Endothelial cell of hepatic sinusoid (primary cell): Measurements from ENCODE around the gene LHPP.

ENCODE experiments used
- in situ Hi-C: cut with HindIII; loops from 2 replicates; pipeline ENCODE4 v1.10.0; 2017; ENCODE audit warnings: low sequenced_read_pairs

LHPP gene

DNA sequence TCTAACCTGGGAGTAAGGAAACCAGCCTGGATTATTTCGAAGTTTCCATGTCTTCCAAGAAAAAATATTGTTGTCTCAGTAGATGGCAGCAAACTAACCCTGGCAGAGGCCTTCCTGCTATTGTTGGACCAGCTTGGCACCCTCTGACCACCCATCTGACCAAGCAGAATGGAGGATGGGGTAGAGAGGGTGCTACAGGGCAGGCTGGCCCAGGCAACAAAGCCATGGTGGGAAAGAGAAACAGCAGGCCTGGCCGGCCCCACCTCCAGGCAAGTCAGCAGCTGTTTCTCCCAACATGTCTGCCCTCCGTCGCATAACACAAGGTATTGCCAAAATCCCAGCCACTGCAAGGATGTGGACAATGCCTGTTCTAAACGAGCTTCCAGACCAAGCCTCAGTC lies 187.6 kb downstream of the LHPP start:
- in situ Hi-C loops: no loop called here

DNA sequence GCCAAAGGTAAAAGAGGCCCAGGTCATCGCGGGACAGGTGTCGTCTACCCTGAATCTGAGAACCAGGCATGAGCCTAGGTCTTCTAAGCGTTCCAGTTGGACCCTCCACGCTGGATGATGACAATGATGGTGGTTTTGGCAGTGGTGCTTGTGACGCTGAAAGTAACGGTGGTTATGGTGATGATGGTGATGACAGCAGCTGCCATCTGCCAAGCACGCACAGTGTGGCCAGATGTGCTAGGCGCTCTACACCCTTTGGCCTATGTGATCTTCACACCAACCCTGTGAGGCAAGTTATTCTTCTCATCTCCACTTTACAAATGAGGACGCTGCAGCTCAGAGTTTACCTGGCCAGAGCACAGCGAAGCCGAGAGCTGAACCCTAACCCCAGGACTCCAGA lies 188.6 kb downstream of the LHPP start:
- in situ Hi-C loops: no loop called here

DNA sequence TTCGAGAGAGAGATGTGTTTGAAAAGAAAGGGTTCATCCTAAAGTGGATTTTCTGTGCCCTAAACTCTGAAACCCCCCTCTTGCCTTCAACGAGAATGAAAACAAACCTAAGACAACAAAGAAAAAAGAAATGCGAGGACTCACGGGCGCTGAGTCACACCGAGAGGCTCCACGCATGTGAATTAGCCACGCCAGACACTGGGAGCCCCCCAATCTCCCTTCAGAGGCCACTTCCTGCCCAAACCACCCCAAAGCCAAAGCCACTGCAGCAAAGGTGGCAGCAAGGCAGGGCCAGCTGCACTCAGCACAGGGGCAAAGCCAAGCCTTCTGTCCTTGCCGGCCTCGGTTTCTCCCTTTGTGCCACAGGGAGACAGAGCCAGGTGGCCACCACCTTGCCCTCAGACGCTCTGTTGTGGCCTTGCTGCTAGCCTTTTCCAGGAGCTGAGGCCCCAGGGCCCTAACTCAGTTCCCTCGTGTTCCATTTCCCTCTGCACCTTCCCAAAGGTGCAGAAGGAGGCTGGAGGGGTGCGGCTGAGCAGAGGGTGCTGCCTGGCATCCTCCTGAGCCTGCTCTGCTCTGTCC lies 189.3 kb downstream of the LHPP start:
- in situ Hi-C loops: no loop called here

DNA sequence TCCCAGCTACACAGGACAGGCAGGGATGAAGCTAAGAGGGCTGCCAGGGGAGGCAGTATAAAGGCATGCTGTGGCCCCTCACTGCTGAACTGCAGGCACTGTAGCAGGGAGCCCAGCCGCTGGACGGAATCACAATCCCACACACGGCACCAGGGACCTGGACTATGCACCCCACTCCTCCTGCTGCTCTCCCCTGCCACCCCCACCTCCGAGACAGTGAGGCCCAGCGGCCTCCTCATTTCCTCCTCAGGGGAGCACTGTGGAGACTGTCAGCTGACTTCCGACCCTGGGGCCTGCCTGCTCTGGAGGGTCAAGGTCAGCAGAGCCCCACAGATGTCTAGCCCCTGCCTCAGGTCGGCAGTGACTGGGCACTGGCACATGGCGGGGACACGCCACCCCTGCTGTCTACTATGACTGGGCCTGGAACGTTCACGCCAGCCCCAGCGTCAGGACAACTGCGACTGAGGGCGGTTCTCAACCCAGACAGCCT lies 189.8 kb downstream of the LHPP start:
- in situ Hi-C loops: no loop called here

DNA sequence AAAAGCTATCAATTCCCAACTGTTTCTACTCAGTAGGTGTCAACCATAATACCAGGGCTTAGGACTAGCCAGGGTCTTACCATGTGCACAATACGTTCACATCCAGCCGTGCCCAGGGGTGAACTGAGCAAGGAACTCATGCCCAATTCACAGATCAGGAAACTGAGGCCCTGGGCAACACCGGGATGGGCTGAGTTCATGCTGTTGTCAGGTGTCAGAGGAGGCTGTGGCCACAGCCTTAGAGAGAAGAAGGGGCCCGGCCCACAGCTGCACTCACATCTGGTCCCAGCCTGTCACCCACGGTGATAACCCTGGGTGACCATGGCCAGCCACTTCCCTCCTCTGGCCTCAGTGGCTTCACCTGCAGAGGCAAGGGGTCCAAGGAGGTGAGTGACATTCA lies 190.6 kb downstream of the LHPP start:
- in situ Hi-C loops: no loop called here

DNA sequence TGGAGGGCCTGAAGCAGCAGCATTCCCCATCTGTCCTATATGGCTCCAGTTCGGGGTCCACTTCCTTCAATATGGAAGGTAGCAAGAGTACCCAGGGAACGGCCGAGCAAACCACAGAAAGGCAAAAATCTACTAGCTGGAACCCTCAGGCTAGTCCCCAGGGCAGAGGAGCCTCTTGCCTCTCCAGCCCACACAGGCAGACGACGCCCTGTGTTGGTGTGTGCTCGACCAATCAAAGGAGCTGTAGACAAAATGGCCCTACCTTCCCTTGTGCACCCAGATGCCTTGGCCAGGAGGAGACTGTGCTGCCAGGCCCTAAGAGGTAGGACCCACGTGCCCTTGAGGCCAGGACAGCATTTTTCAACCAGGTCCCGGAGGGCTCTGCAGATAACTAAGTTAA lies 191.1 kb downstream of the LHPP start:
- in situ Hi-C loops: no loop called here

DNA sequence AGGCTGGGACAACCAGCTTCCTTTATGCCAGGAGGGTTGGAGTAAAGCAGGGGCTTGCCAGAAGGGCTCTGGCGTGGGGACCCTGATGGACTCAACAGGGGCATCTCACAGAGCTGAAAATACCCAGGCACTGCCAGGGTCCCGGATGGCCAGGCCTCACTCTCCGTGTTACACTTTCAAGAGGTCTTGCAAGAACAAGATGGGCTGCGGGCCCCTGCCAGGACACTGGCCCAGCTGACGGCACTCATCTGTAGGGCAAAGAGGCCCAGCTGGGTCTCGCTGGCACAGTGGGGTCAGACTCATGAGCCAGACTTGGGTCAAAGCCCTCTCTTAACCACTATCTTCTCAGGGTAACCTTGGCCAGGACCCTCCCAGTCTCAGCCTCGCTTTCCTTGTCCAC lies 191.7 kb downstream of the LHPP start:
- in situ Hi-C loops: no loop called here

DNA sequence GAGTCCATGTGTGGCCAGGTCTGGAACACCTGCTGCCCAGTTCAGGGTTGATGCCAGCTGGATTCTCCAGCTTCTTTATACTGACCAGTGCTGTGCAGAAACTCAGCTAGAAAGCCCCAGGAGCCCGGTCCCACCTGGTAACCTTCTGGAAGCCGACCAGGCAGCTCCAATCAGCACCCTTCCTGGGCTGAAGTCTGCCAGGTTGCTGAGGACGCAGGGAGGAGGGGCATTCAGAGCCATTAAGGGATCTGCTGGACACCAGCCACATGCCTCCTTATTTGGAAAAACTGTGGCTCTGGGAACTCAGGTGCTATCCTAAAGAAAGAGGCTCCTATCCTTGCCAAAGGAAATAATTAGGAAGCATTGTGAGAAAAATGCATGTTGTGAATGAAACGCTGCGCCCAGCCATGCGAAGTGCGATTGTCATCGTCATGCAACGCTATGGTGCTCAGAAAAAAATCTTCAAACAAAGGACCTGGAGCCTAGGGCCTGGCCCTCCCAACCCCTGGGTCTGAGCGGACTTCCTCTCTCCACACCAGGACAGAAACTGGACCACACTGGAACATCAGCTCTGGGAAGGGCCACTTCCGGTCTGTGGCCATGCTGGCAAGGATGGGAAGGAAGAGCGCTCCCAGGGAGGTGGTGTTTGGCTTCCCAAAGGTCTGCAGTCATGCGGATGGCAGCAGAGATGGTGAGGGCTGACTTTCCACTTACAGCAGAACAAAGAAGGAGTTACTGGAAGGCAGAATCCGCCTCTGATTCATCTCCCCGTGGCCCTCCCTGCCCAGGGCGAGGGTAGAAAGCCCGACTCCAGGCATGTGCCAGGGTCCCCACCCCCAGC lies 192.4 kb downstream of the LHPP start:
- in situ Hi-C loops: no loop called here

DNA sequence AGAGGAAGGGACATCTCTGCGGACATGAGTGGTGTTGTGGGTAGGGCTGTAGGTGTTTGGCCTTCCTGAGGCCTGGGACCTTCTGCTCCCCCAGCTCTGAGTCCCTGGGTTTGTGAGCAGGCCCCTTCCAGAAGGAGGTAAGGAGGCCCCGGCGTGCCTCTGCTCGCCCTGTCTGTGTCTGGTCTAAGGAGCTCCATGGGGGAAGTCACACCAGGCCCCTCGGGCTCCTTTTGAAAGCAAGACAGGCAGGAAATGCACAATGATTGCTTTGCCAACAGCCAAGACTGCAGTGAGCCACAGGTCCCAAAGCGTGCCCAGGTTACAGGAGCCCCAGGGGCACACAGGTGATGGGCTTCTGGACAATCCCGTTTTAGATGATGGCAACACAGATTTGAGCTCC lies 193.1 kb downstream of the LHPP start:
- in situ Hi-C loops: no loop called here

DNA sequence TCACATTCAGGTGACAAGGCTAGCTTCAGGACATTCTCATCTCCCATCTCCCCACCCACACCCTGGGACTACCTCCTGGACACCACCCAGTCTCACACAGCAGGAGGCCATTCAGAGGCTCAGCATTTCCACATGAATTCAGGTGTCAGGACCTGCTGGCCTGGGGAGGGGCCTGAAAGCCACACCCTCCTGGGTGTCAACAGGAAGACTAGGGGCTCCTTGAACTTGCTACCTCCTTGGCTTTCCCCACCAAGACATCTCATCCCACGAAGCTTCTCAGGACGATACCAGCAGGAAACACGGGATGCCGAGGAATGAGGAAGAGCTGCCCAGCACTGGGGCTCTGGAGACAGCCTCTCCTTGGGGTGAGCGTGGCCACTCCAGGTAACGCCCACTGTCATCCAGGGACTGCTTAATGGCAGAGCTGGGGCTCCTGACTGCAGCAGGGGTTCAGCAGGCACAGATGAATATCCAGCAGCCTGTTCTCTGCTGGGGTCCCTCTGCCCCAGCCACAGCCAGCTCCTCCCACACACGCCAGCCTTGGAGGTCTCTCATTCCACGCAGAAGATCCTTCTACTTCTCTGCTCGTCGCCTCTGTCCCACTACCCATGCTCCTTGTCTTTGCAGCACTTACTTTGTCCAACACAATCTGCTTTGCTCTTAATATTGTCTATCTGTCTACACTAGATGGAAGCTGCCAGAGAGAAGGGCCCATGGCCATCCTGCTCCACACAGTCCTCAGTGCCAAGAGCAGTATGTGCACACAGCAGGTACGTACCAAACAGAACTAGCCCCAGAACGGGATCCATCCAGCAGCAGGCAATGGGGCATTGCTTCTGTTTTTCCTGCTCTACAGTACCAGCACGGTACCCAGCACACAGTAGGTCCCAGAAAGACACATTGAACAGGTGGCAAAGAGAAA lies 193.8 kb downstream of the LHPP start:
- in situ Hi-C loops: no loop called here

DNA sequence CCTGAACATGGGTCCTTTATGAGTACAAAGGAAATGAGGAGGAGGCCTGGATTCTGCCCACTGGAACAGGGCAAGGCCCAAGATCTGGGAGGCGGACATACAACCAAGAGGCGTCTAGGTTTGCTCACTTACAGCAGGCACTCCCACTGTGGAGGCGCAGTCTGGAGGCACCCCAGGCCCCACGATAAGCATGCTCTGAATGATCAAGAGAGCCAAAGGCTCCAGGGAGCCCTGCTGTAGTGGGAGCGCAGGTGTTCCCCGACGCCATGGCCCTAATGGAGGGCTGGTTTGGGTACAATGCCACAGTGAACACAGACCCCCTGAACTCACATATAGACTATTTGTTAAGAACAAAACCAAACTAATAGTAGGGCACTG lies 194.5 kb downstream of the LHPP start:
- in situ Hi-C loops: no loop called here

DNA sequence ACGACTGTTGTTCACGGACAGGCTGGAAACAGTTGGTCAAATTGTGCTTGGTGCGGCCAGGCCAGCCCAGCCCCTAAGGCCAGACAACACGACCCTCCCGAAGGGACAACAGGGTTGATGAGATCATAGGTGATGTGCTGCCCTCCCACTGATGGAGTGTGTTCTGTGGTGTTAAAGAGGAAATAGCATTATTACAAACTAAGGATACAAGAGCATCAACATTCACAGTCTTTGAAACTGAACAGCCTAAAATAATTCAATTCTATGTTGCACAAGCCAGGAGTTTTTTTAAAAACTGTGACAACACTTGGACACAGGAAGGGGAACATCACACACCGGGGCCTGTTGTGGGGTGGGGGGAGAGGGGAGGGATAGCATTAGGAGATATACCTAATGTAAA lies 194.9 kb downstream of the LHPP start:
- in situ Hi-C loops: no loop called here

DNA sequence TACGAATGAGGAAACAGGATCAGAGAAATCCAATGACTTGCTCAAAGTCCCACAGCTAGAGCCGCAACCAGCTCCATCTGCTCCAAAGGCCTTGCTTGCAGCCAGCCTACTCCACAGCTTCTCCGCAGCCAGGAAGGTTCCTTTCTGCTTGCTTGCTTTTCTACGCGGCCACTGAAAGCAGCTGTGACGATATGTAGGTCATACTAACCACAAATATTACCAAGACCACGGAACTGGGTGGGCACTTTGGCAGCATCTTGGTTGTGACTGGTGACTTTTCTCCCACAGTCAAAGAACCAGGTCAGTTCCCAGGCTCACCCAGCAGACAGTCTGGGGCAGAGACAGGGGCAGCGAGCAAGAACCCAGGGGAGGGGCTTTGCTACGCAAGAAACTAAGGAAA lies 196.2 kb downstream of the LHPP start:
- in situ Hi-C loops: no loop called here

DNA sequence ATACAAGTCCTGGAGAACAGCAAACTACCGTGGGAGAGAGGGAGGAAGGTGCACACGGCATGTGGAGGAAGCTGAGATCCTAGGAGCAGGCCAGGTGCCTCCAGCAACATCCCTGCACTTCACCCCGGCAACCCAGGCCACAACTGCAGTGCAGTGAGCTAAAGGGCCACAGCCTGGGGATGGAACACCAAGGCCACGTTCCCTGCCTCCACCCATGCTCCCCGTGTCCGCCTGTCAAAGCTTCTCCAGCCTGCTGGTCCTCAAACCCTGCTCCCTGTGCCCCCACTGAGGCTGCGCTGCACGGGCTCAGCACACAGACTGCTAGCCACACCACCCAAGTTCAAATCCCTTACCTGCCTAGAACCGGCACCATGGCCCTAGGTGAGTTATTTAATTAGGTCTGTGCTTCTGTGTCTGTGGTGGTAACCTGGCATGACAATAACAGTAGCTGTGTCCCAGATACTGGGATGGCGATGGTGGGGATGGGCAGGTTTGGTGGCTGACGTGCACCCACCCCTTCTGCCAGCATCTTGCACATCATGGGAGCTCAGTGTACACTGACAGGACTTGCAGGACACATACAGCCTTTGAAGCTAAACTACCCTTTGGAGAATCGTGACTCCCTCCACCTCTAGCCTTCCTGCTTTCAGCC lies 197.1 kb downstream of the LHPP start:
- in situ Hi-C loops: no loop called here

DNA sequence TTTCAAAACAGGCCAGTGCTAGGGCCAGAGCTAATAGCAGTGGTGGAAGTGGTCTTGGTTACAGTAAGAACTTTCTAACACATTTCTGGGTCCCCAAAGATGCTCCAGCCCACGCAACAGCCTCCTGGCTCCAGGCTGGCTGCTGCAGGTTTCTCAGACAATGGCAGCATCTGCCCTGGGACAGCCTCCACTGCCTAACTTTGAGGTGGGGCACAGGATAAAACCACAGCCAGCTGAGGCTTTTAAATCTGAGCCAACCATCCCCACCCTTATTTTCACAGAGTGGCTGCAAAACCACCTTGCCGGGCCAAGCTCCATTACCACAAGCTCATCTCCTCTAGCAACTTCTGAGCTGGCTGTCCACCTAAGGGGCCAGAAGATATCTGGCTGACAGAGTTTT lies 197.8 kb downstream of the LHPP start:
- in situ Hi-C loops: no loop called here

DNA sequence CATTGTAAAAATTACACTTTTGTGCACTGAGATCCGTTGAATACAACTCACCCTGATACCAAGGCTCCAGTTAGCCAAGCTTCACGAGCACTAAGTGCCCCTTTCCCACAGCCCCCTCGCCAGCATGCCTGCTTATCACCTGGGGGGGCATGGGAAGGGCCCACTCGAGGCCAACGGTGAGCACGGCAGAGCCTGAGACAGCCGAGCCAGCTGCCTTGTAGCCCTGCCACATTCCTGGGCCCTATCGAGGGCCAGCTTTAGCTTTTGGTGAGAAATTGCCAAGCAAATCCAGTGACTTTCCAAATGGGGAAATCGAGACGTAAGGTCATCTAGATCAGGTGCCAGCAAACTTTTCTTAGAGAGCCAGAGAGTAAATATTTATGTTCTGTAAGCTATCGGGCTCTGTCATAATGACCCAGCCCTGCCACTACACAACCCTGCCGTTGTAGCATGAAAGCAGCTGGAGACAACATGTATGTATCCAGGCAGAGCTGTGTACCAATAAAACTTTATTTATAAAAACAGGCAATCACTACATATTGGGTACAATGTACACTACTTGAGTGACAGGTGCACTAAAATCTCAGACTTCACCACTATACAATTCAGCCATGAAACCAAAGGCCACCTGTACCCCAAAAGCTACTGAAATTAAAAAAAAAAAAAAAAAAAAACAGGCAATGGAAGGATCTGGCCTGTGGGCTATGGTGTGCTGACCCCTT lies 198.9 kb downstream of the LHPP start:
- in situ Hi-C loops: loop anchor here (5.0 kb wide), 2 partner anchors 67 to 73 kb away; no protein-coding TSS in a partner anchor

DNA sequence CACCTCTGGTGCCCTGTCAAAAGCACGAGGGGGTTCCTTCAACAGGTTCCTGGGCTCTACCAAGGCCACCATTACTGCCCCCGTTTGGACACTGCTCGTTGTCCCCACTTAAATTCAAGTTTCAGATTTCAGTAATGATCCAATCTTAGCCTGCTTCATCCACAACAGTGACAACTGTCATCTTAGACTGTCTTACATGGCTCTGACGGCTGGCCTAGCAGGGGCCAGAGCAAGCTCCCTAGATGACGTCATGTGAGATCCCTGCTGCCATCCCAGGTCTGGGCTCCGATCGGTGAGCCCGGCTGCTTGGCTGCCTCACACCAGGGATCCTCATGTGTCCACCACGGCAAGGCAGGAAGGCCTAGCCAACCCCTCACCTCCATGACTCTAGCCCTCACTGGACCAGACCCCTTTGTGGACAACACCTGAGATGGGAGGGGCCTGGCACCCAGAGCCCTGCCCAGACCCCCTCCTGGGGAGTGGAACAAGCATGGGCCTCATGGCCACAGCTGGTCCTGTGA lies 200.1 kb downstream of the LHPP start:
- in situ Hi-C loops: loop anchor here (5.0 kb wide), 2 partner anchors 66 to 74 kb away; no protein-coding TSS in a partner anchor

DNA sequence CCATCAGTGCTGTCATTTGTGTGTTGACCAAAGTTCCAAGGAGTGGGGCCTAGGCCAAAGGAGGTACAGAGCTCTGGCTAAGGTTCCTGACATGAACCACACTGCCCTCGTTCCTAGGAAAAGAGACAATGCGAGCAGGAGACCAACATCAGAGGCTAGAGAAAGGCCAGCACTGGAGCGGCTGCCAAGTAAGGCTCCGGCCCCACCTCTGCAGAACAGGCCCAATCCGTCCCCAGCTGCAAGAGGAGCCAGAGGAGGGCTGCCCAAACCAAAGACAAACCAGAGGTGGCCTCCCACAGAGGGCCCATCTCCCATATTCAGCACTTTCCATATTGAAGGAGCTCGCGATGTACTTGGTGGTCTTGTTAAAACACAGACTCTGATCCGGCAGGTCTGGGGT lies 201.6 kb downstream of the LHPP start:
- in situ Hi-C loops: loop anchor here (5.0 kb wide), 2 partner anchors 64 to 76 kb away; no protein-coding TSS in a partner anchor
